HG03521 (cell line): Measurements from ENCODE around the gene CHMP5.

Experiments
- ATAC-seq: cut with Tn5 transposase; IDR thresholded peaks from one replicate; pipeline ENCODE4 v1.9.1; 2021; ENCODE audit warnings: mild to moderate bottlenecking, moderate library complexity; ENCODE audit not compliant: unreplicated experiment

Gene CHMP5

DNA sequence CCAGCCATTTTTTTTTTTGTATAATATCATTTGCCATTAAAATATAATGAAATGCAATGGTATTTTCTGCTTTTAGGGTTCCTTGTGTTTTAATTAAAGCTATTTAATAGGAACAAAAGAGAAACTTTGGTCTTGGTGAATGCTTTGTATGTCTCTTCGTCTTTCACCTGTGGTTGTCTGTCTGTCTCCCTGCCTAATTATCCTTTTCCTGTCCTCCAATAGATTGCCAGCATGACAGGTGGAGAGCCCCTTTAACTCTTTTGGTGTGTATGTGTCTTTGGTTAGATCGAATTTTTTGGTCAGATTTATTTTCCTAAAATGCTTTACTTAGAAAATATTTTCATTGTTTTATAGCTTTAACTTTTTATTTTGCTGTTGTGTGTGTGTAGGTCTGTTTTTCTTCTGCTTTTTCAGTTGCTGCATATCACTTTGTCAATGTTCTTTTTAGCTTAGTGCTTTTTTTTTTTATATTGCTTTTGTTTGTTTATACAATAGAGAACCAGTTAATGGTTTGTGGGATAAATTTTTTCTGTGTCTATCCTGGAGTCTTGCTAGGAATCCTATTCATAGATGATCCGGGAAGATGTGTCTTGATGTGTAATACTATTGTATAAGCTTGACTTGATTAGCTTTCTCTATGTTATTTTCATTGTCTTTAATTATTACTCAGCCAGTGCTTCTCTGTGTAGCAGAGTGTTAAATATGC lies 8.6 kb downstream of the CHMP5 start:
- ATAC-seq = no peak

DNA sequence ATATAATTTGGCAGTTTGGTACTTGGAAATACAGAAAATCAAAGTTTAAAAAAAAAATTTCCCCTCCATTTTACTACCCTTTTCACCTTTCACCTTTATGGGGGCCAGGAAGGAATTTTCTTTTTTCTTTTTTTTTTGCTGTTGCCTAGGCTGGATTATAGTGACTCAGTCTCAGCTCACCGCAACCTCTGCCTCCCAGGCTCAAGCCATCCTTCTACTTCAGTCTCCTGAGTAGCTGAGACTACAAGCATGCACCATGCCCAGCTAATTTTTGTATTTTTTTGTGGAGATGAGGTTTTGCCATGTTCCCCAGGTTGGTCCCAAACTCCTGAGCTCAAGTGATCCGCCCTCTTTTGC lies 9.1 kb downstream of the CHMP5 start:
- ATAC-seq = no peak

DNA sequence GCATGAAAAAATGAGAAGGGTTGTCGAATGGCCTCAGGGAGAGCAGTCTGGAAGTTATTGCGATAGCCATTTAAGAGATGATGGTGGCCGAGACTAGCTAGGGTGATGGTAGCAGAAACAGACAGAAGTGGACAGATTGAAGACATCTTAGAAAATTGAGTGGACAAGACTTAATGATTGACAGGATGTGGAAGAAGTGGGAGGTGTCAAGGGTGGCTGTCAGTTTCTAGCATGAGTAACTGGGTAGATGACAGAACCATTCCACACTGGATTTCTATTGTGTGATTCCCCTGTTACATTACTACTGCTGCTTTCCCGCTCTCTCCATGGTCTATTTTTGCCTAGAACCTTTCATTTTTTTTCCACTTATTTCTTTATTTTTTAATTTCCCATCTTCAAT lies 12.6 kb downstream of the CHMP5 start:
- ATAC-seq = no peak

DNA sequence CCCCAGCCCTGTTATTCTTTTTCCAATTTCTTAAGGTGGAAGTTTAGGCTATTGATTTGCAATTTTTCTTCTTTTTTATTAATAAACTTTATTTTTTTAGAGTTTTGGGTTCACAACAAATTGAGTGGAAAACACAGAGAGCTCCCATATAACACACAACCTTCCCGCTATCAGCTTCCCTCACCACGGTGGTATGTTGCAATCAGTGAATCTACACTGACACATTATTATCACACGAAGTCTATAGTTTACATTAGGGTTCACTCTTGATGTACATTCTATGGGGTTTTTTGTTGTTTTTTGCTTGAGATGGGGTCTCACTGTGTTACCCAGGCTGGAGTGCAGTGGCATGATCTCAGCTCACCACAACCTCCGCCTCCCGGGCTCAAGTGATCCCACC lies 20.7 kb downstream of the CHMP5 start:
- no peak for ATAC-seq

DNA sequence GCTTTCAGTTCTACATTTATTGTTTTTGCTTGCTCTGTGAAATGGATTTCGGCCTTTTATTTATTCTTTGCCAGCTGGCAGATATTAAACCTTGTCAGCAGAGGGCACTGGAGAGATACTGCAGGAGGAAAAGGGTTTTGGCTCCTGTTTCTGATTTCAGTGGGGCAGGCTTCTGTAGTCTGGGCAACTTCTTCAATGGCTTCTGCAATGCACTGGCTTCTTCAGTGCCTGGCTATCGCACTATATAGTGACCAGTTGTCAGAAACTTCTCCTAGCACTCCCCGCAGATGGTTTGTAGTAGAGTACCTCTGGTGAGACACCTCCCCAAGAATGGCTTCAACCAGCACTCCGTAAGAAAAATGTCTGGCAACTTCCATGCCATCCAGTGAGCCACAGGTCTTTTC lies 22.2 kb downstream of the CHMP5 start:
- ATAC-seq = no peak

DNA sequence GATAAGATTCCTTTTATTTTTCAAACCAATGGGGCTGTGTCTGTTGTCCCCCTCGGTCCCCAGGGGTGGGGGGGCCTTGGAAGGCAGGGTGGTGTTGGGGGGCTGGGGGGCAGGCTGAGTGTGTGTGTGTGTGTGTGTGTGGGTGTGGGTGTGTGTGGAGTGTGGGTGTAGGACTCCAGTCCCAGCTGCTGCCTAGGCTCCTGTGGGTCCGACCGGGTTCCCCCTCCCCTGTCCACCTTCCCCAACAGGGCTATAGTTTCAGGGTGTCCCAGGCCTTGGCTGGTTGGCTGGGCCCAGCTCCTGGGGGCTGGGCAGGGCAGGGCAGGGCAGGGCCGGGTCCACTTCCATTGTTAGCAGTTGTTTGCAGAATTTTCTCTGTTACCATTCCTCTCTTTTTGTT lies 23.4 kb downstream of the CHMP5 start:
- ATAC-seq = no peak

DNA sequence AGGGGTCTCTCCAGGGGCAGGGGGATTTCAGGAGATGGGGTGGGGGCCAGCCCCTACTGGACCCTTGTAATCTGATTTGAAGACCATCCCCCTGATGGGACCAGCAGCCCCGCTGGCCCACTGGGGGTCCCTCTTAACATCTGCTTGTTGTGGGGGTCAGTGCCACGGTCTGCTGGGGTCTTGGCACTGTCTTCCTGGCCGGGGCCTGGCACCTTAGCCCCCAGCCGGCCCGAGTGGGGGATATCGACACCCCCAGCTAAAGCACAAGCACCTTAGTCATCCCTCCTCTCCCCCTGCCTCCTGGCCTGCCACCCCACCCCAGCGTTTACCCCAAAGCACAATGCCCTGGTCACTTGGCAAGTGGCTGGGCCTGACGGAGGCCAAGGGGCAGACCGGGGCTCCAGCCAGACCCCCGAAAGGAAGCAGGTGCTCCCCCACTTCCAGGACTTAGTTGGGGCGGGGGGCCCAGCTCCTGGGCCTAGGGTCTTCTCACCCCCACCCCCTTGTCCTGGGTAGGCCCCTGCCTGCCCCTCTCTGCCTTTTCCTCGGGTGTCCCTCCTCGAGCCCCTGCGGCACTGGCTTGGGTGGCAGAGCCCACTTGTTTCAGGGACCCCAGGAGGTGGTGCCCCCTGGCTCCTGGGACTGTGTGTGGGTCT lies 24.1 kb downstream of the CHMP5 start:
- no peak for ATAC-seq

DNA sequence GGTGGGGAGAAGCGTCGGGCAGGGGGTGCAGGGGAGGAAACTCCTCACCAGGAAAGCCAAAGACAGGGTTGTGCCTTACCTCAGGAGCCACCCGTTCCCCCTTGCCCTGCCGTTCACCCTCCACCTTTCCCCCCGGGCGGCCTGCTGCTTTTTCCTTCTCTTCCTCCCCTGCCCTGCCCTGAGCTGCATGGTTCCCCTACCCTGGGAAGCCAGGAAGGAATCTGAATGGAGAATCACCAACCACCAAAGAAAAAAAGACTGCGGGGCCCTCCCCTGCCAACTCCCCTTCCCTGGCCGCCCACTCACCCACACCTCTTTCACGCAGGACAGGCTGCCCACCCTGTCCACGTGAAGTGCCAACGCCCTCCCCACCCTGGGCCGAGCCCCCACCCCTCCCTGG lies 24.6 kb downstream of the CHMP5 start:
- ATAC-seq = no peak

DNA sequence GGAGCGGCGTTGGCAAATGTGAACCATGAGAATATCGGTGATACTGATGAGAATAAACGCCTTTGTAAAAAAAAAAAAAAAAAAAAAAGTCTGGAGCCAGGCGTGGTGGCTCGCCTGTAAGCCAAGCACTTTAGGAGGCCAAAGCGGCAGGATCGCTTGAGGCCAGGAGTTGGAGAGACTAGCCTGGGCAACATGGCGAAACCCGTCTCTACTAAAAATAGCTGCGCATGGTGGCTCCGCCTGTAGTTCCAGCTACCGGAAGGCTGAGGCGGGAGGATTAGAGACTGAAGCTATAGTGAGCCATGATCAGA lies 25.0 kb downstream of the CHMP5 start:
- peak; percentile 31 for ATAC-seq

DNA sequence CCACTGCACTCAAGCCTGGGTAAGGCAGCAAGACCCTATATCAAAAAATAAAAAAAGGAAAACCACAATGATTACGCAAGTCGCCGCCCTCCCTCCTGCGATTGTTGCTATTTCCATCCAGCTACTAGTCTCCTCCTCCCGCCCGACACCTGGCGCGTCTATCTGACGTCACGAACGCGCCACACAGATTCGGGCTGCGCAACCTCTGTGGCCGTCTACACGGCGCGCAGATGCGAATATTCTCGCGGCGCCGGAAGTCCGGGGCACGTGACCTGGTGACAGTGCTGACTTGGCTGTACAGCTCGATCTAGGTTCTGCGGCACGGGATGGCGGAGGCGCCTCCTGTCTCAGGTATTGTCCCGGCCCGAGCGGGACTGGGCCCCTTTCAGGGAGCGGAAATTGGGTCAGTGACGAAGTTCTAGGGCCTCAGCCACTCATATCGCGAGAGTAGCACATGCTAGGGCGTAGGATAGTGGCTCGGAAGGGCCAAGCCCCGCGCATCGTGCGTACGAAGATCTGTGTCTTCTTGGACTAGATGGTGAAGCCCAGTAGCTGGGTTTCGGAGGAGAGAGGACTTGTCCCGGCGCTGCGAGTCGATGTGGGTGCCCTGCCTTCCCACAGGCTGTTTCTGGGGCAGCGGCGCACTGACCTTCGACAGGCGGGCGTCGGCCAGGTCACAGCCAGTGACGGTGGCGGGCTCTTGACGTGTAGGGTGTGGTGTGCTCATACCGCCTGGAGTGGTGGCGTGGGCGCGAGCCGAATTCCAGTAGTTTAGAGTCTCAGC lies 25.6 kb downstream of the CHMP5 start, which contains the start of gene NFX1:
Gene NFX1, plus strand, starts transcription at position 270 of the 784 bp plus-strand sequence. Its CDS starts 57 bp downstream, at position 327.
- ATAC-seq = peak; percentile 85

DNA sequence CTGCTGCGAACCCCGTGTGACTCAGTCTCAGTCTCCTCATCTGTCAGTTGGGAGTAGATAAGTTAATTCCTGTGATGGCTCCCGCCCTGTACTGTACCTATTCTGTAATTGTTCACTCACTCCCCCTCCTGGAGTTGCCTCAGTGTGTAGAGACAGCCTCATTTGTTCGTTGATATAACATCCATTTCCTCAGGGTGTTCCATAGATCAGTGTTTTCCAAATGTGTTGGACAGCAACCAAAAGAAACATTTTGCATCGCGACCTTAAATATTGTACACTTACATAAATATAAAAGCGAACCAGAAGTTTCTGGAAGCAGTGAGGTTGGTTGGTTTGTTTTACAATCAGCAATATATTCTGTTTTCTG lies 26.2 kb downstream of the CHMP5 start:
- peak; percentile 0 for ATAC-seq

DNA sequence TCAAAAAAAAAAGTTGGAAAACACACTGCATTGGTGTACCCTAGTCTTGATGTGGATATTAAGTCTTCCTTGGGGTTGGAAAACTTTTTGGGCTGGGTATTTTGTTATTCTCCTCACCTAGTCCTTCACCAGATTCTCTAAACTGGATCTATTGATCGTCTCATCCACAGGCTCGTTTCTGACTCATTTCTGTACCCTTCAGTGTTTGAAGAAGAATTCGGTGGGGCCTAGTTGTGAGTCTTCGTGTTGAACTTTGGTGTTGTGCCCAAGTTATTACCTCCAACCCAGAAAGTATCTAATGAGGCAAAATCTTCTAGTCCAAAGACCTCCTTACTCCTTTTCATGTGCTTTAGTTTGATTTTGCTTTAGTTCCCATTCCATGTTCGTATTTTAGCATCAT lies 27.1 kb downstream of the CHMP5 start:
- no peak for ATAC-seq

DNA sequence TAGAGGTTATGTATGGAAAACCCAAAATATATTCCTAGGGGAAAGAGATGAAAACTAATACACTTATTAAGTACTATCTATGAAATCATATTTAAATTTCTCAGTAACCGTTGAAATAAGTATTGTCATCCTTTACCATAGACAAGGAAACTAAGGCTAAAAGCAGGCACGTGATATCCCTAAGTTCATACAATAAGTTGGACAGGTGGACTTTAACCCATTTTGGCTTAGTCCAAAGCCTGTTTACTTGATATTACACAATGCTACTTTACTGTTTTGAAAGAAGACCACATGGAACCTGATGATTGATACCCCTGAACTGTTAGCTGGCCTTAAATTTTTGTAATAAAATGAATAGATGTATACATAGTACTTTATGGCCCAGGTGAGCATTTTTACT lies 28.9 kb downstream of the CHMP5 start:
- ATAC-seq = no peak

DNA sequence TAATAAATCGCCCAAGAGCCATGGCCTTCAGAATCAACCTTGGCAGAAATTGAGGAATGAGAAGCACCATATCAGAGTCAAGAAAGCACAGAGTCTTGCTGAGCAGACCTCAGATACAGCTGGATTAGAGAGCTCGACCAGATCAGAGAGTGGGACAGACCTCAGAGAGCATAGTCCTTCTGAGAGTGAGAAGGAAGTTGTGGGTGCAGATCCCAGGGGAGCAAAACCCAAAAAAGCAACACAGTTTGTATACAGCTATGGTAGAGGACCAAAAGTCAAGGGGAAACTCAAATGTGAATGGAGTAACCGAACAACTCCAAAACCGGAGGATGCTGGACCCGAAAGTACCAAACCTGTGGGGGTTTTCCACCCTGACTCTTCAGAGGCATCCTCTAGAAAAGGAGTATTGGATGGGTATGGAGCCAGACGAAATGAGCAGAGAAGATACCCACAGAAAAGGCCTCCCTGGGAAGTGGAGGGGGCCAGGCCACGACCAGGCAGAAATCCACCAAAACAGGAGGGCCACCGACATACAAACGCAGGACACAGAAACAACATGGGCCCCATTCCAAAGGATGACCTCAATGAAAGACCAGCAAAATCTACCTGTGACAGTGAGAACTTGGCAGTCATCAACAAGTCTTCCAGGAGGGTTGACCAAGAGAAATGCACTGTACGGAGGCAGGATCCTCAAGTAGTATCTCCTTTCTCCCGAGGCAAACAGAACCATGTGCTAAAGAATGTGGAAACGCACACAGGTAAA lies 30.0 kb downstream of the CHMP5 start:
- ATAC-seq = no peak

DNA sequence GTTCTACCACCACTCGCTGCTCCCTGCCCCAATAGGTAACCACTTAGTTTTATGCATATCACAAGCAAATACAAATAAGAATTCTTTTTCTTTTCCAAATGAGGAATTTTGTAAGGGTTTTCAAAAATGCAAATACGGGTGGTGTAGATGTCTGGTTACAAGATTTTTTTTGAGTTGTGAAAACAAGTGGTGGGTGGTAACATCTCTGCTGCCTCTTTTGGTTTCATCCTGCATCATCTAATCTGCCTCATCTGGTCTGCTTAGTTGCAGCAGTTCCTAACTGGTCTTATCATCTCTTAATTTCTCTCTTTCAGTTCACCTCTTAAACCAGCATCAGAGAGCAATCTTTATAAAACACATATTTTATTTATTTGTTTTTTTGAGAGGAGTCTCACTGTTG lies 30.7 kb downstream of the CHMP5 start:
- peak; percentile 37 for ATAC-seq

DNA sequence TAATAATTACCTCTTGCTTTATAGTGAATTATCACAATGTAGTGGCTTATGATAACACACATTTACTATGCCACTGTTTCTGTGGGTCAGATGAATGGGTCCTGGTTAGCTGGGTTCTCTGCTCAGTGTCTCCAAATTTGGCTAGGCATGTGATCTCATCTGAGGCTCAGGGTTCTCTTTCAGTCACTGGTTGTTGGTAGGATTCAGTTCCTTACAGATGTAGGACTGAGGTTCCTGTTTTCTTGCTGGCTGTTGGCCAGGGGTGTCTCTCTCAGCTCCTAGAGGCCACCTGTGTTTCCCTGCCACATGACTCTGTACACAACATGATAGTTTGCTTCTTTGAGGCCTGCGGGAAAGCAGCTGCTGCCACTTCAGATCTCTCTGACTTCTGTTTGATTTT lies 32.6 kb downstream of the CHMP5 start:
- ATAC-seq = peak; percentile 91

DNA sequence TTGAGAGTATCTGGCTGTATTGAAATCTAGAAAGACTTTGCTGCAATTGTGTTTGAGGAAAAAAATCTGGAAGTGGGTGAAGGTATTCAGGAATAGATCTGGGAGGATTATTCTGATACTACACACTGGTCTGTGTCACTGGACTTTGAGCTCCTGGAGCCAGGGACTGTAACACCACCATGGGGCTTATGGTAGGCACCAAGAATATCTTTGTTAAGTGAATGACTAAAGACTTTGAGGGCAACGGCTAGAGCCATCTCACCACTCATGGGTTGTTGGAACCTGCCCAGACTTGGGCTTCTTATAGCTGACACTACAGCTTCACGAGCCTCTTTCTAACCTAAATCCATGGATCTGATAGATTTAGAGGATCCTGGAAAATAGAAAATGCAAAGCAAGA lies 35.7 kb downstream of the CHMP5 start:
- ATAC-seq = no peak

DNA sequence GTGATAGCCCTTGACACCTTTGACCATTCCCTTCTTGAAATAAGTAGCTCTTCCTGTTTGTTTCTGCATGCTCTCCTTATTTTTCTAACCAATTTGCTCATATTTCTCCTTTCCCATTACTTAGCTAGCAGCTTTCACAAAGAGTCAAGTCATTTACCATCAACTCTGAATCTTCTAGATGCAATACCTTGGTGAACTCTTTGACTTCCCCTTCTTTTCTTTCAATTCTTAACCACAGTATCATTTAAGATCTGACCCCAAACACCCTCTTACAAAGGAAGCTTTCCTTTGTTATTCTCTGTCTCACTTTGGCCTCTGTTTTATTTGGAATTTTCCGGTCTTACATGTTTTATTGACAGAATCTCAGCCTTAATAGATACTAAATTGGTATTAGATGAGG lies 39.5 kb downstream of the CHMP5 start:
- ATAC-seq = no peak

DNA sequence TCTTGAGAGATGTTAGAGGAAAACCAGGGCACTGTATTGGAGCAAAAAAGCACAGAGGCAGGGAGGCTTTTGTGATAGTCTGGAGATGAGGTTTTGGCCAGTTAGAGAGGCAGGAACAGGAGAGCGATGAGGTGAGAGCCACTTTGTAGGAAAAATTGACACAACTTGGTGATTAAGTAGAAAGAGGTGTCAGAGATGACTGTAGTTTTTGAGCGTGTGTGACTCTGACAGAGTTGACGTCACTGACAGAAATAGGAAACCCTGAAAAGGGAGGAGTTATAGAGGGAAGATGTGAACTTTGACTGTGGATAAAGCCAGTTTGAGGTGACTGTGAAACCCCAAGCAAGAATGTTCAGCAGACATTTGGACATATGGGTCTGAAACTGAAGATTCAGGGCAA lies 41.2 kb downstream of the CHMP5 start:
- ATAC-seq = no peak

DNA sequence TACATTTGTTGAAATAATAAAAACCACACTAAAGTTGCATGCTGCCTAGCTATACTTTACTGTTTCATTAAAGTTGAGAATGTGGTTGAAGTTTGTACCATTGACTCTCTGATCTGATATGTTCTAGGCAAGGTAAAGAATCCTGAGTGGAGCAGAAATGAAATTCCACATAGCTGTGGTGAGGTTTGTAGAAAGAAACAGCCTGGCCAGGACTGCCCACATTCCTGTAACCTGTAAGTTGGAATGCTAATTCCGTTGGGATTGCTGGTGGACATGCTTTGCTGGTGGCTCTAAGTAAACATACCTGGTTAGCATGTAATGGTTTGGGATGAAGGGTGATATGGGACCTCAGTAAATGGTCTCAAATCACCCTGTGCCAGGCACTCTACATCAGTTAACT lies 42.2 kb downstream of the CHMP5 start:
- ATAC-seq = no peak

DNA sequence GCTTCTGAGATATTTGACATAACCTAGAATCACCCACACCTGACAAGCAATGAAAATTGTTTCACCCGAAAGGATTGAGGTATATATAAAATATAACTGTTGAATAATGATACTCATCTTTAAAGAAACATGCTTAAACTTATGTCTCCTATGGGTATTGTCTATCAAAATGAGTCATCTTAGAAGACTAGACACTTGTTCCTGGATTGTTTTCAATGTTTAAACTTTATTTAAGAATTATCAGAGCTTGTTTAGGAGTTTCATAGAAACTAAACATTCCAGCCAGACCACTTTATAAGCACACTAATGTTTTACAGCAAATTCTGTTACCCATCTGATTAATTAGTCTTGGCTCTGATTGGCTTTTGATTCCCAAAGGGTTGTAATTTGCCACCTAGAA lies 45.1 kb downstream of the CHMP5 start:
- no peak for ATAC-seq

DNA sequence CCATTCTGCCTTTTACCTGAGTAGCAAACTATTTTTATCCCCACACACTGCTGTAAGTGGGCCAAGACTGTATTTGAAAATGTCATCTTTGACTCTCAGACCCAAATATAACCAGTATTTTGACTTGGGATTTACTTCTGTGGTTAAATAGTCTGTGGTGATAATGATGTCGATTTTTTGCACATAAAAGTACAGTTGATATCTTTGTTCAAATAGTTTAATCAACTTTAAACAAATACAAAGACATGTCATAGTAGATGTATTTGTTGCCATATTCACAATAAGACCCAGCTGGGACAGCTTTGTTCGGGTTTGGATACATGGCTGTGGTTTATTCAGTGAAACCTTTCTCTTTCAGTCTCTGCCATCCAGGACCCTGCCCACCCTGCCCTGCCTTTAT lies 45.9 kb downstream of the CHMP5 start:
- ATAC-seq = no peak
